Gastrocnemius medialis (tissue), 4 donors: Measurements from ENCODE around the gene ACTN3. TPM values are rescaled to one million over a fixed set of nuclear protein-coding genes. Genes with fewer than 3 reads are reported as not detected.
A peak's percentile ranks its signal among the peaks of the same experiment; 100 is the strongest.

Experiments
- ATAC-seq, 2 donors: fragments of 150-250 bp; one replicate each; pipeline ENCODE4 v1.9.1; 2016
- DNase-seq, 2 donors: peaks; one replicate each; pipeline ENCODE4 v3.0.0-alpha.2; 2019
- H3K27ac ChIP-seq, 4 donors: fragments of 200-600 bp; sonication (generic); 1 replicate in 1 of 4; 2 replicates in 3 of 4; pipeline ENCODE4 v1.5.1; 2016 to 2018; ENCODE audit warnings: mild to moderate bottlenecking in 2 of 4, moderate library complexity in 1 of 4
- H3K27me3 ChIP-seq, 3 donors: fragments of 200-600 bp; sonication (generic) in 2 of 3; 1 replicate in 1 of 3; 2 replicates in 2 of 3; pipeline versions ENCODE4 v1.5.1 to v1.6.0; 2016 to 2019; ENCODE audit warnings: mild to moderate bottlenecking in 1 of 3, moderate library complexity in 1 of 3
- H3K36me3 ChIP-seq, 2 donors: fragments of 200-600 bp; sonication (generic) in 1 of 2; one replicate each; pipeline ENCODE4 v1.5.1; 2017 to 2018
- H3K4me1 ChIP-seq, 2 donors: fragments of 200-600 bp; sonication (generic) in 1 of 2; one replicate each; pipeline ENCODE4 v1.5.1; 2016 to 2017; ENCODE audit warnings: mild to moderate bottlenecking in 2 of 2
- H3K4me3 ChIP-seq, 4 donors: fragments of 200-600 bp; sonication (generic) in 3 of 4; 1 replicate in 1 of 4; 2 replicates in 3 of 4; pipeline ENCODE4 v1.5.1; 2016 to 2019; ENCODE audit warnings: mild to moderate bottlenecking in 2 of 4
- H3K9me3 ChIP-seq, 3 donors: fragments of 200-600 bp; sonication (generic) in 2 of 3; 1 replicate in 1 of 3; 2 replicates in 2 of 3; pipeline ENCODE4 v1.5.1; 2016 to 2019
- POLR2A ChIP-seq, 2 donors: fragments of 450-650 bp; IDR thresholded peaks; one replicate each; pipeline ENCODE4 v1.6.1; 2017; ENCODE audit warnings: antibody characterized with exemption in 2 of 2, mild to moderate bottlenecking in 2 of 2, moderate library complexity in 2 of 2
- in situ Hi-C, 4 donors: fragments of 200-750 bp; cut with MboI; loops; one replicate each; pipeline versions ENCODE4 v1.15.0 to v1.8.0; 2017; ENCODE audit warnings: low sequenced_read_pairs in 4 of 4
- intact Hi-C: fragments of 100-400 bp; cut with DNase I; formaldehyde crosslinking; loops from one replicate; pipeline ENCODE4 v1.15.1; 2023; ENCODE audit warnings: low total_unique reads
- total RNA-seq, 4 donors: library from RNA; depleted of rRNA; stranded (reverse); fragments of >200 nt; gene quantifications; one replicate each; pipeline versions ENCODE4 v1.1.0 to v1.2.3, GENCODE V29; 2016
- TF ChIP-seq, protein P1 (sequence below), 5 experiments: fragments of 450-650 bp in 3 of 5; fragments of 200-600 bp in 2 of 5; sonication (generic) in 2 of 5; IDR thresholded peaks in 4 of 5; conservative IDR thresholded peaks in 1 of 5; 1 replicate in 4 of 5; 2 replicates in 1 of 5; pipeline ENCODE4 v1.5.1; 2016 to 2019; ENCODE audit warnings: antibody characterized with exemption in 5 of 5, mild to moderate bottlenecking in 3 of 5, moderate library complexity in 3 of 5

The ACTN3 gene
- total RNA-seq, 4 donors from 2014 or later, result 0.85 to 2.4 (median 1.2) TPM

DNA sequence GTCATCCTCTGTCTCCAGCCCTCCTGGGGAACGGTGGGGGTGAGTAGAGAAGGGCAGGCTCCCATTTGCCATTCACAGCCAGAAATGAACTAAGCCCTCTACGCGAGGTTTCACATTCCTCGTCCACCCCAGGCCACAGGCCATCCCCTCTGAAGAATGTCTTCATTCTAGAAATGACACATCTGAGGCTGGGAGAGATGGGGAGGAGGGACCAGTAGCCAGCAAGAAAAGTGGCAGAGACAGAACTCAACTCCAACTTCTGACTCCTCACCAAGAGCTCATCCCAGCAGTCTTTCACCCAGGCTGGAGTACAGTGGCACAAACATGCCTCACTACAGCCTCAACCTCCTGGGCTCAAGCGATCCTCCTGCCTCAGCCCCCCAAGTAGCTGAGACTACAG is 18.3 kb downstream of the ACTN3 start:
- Histone ChIP-seq H3K4me3 (no peak overlapping the region), H3K27me3 (no peaks in the 10 kb centered on the region), H3K9me3 (no peaks in the 10 kb centered on the region), H3K36me3 (peaks cover 0 to 21% of the 10 kb centered on the region in 2 donors), H3K27ac (no peak overlapping the region), H3K4me1 (peaks cover 5 to 11% of the 10 kb centered on the region in 2 donors)
- intact Hi-C loops (no loop called here), in situ Hi-C loops (no loop called here)
- TF ChIP-seq POLR2A (IDR thresholded peaks at IDR 0.05), result no peak
- TF ChIP-seq, protein P1, sequence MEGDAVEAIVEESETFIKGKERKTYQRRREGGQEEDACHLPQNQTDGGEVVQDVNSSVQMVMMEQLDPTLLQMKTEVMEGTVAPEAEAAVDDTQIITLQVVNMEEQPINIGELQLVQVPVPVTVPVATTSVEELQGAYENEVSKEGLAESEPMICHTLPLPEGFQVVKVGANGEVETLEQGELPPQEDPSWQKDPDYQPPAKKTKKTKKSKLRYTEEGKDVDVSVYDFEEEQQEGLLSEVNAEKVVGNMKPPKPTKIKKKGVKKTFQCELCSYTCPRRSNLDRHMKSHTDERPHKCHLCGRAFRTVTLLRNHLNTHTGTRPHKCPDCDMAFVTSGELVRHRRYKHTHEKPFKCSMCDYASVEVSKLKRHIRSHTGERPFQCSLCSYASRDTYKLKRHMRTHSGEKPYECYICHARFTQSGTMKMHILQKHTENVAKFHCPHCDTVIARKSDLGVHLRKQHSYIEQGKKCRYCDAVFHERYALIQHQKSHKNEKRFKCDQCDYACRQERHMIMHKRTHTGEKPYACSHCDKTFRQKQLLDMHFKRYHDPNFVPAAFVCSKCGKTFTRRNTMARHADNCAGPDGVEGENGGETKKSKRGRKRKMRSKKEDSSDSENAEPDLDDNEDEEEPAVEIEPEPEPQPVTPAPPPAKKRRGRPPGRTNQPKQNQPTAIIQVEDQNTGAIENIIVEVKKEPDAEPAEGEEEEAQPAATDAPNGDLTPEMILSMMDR (IDR thresholded peaks at IDR 0.05 in 4 of 5, conservative IDR thresholded peaks at IDR 0.05 in 1 of 5), result no peak
- no peak for ATAC-seq
- DNase-seq, result no peak

DNA sequence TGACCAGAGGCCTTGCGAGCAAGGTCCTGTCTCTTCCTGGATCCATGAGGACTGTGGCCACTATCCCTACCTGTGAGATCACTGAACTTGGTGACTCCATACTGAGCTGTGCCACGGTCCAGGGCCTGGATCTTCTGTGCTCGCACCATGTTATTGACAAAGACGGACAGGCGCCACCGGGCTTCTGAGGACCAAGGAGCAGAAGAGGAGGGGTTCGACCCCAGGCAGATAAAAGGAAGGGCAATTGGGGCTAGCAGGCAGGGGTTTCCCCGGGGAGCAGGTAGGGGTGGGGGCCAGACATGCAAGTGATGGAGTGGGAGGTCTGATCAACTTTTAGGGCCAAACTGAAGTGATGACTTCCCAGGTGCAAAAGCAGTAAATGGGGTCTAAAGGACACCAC is 19.5 kb downstream of the ACTN3 start:
- no peak overlapping the region for H3K4me3 ChIP-seq
- DNase-seq, result no peak
- no peaks in the 10 kb centered on the region for H3K27me3 ChIP-seq
- H3K9me3 ChIP-seq, result no peaks in the 10 kb centered on the region
- no peak overlapping the region for H3K27ac ChIP-seq
- in situ Hi-C loops (no loop called here), intact Hi-C loops (no loop called here)
- H3K36me3 ChIP-seq, result peaks cover 0 to 21% of the 10 kb centered on the region in 2 donors
- ATAC-seq, result no peak
- TF ChIP-seq POLR2A (IDR thresholded peaks at IDR 0.05), result no peak
- TF ChIP-seq, protein P1 (IDR thresholded peaks at IDR 0.05 in 4 of 5, conservative IDR thresholded peaks at IDR 0.05 in 1 of 5), result no peak
- H3K4me1 ChIP-seq, result peaks cover 5 to 11% of the 10 kb centered on the region in 2 donors

DNA sequence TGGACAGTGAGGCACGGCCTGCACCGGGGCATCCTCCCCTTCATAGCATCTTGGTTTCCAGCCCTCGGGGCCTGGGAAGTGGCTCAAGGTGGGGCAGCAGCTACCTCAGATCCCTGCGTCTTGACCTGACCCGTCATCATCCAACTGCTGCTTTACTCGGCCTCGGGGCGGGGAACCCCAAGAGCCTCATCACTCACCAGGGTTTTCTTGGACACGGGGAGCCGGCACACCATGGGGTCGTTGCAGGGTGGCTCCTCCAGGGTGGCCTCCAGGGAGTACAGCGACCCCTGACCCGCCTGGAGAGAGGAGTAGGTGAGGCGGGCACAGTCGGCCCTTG is 21.1 kb downstream of the ACTN3 start:
- Histone ChIP-seq H3K4me1 (peaks cover 5 to 11% of the 10 kb centered on the region in 2 donors), H3K27ac (peak overlapping the region; percentile 74 to 86 (median 79)), H3K36me3 (peaks cover 0 to 17% of the 10 kb centered on the region in 2 donors), H3K4me3 (peak overlapping the region; percentile 56 to 77 (median 66)), H3K9me3 (no peaks in the 10 kb centered on the region), H3K27me3 (no peaks in the 10 kb centered on the region)
- intact Hi-C loops, result no loop called here
- TF ChIP-seq POLR2A (IDR thresholded peaks at IDR 0.05), result no peak
- TF ChIP-seq, protein P1 (IDR thresholded peaks at IDR 0.05 in 4 of 5, conservative IDR thresholded peaks at IDR 0.05 in 1 of 5), result no peak
- DNase-seq, result no peak
- in situ Hi-C loops, result no loop called here
- ATAC-seq, result peak in 1 of 2 donors; percentile 12

- peak; percentile 92 to 93 for ATAC-seq
- TF ChIP-seq POLR2A (IDR thresholded peaks at IDR 0.05), result peak; percentile 32 to 85
- TF ChIP-seq, protein P1 (IDR thresholded peaks at IDR 0.05 in 4 of 5, conservative IDR thresholded peaks at IDR 0.05 in 1 of 5), result no peak
- Histone ChIP-seq H3K4me3 (peak within 1 kb of the TSS; percentile 56 to 77 (median 66)), H3K27me3 (no peaks in the 10 kb centered on the region), H3K4me1 (peaks cover 5 to 11% of the 10 kb centered on the region in 2 donors), H3K9me3 (no peaks in the 10 kb centered on the region), H3K27ac (peak within 1 kb of the TSS; percentile 74 to 86 (median 79)), H3K36me3 (peaks cover 0 to 12% of the 10 kb centered on the region in 2 donors)
- intact Hi-C loops, result no loop called here
- in situ Hi-C loops, result no loop called here
- DNase-seq, result peak; percentile 89 to 91
Observed at GRCh38 chr11:66568124-66568916, 21.6 kb downstream of the ACTN3 start, which contains the start of gene CTSF. TSS of gene CTSF (minus strand) at chr11:66568606. CDS start at chr11:66568486, 120 bp downstream.
